LoVo (cell line): ENCODE measurements around the gene KCNMB2.
"Not testable (repeated sequence)": the region's sequence is repeated elsewhere in the genome, so short reads cannot be mapped to it uniquely, and the experiment has no call there.

Source experiments
- DNase-seq: peaks from one replicate; pipeline ENCODE4 v3.0.0-alpha.2; 2016; ENCODE audit warnings: low spot score

The KCNMB2 gene

GRCh38 chr3:178536211-178537079, at the start of gene KCNMB2:
Gene KCNMB2 (plus strand): TSS chr3:178536436.
- no peak for DNase-seq

GRCh38 chr3:178486903-178487302, 49.3 kb upstream of the KCNMB2 start:
- no peak for DNase-seq

GRCh38 chr3:178487752-178488151, 48.5 kb upstream of the KCNMB2 start:
- no peak for DNase-seq

GRCh38 chr3:178491751-178492150, 44.5 kb upstream of the KCNMB2 start:
- no peak for DNase-seq

- DNase-seq: no peak
Measured at GRCh38 chr3:178492491-178492890, 43.7 kb upstream of the KCNMB2 start.

GRCh38 chr3:178494386-178494785, 41.9 kb upstream of the KCNMB2 start:
- no peak for DNase-seq

- DNase-seq: no peak
Measured at GRCh38 chr3:178496911-178497310, 39.3 kb upstream of the KCNMB2 start.

GRCh38 chr3:178498871-178499270, 37.4 kb upstream of the KCNMB2 start:
- no peak for DNase-seq

GRCh38 chr3:178500631-178501030, 35.6 kb upstream of the KCNMB2 start:
- no peak for DNase-seq

GRCh38 chr3:178504128-178504527, 32.1 kb upstream of the KCNMB2 start:
- DNase-seq: no peak

- no peak for DNase-seq
Measured at GRCh38 chr3:178505832-178506231, 30.4 kb upstream of the KCNMB2 start.

- no peak for DNase-seq
Measured at GRCh38 chr3:178507507-178508442, 28.5 kb upstream of the KCNMB2 start.

GRCh38 chr3:178508443-178508825, 27.8 kb upstream of the KCNMB2 start:
- DNase-seq: no peak

- DNase-seq: no peak
Measured at GRCh38 chr3:178510496-178510895, 25.7 kb upstream of the KCNMB2 start.

GRCh38 chr3:178512647-178513046, 23.6 kb upstream of the KCNMB2 start:
- no peak for DNase-seq

GRCh38 chr3:178513546-178514380, 22.5 kb upstream of the KCNMB2 start:
- no peak for DNase-seq

GRCh38 chr3:178514401-178514800, 21.8 kb upstream of the KCNMB2 start:
- no peak for DNase-seq

GRCh38 chr3:178515076-178515744, 21.0 kb upstream of the KCNMB2 start:
- DNase-seq: not testable (repeated sequence)

GRCh38 chr3:178517665-178518334, 18.4 kb upstream of the KCNMB2 start:
- DNase-seq: no peak

GRCh38 chr3:178518660-178519396, 17.4 kb upstream of the KCNMB2 start:
- no peak for DNase-seq
